Activated naive CD4-positive, alpha-beta T cell treated with anti-CD3 and anti-CD28 coated beads for 36 hours (primary cell): ENCODE measurements around the gene MOCOS. TPM values are rescaled to one million over a fixed set of nuclear protein-coding genes. Genes with fewer than 3 reads are reported as not detected.
A peak's percentile ranks its signal among the peaks of the same experiment; 100 is the strongest.

Experiments
- CTCF ChIA-PET: fragments of 350-600 bp; sonication (Branson Sonifier 250); formaldehyde crosslinking; loops from one replicate; lab custom pipeline; 2021; ENCODE audit warnings: antibody characterized with exemption; lab: Charles Lee
- DNase-seq: peaks from one replicate; pipeline ENCODE4 v3.0.0-alpha.2; 2020
- H3K27ac Mint-ChIP-seq: one replicate; pipeline ENCODE4 v1.8.0; 2021; ENCODE audit warnings: mild to moderate bottlenecking, mixed read lengths
- H3K27me3 Mint-ChIP-seq: one replicate; pipeline ENCODE4 v1.8.0; 2021; ENCODE audit warnings: low read depth, mixed read lengths
- H3K36me3 Mint-ChIP-seq: one replicate; pipeline ENCODE4 v1.8.0; 2021; ENCODE audit warnings: low read depth, mixed read lengths
- H3K4me1 Mint-ChIP-seq: one replicate; pipeline ENCODE4 v1.8.0; 2021; ENCODE audit warnings: low read depth, mixed read lengths
- H3K4me3 Mint-ChIP-seq: one replicate; pipeline ENCODE4 v1.8.0; 2021; ENCODE audit warnings: mild to moderate bottlenecking, moderate library complexity, mixed read lengths
- H3K9me3 Mint-ChIP-seq: one replicate; pipeline ENCODE4 v1.8.0; 2021; ENCODE audit warnings: mixed read lengths
- intact Hi-C: fragments of 100-400 bp; cut with micrococcal nuclease; formaldehyde crosslinking; loops from one replicate; pipeline ENCODE4 v1.15.1; 2023
- total RNA-seq, 2 experiments: library from RNA; stranded (reverse); gene quantifications; one replicate each; pipeline ENCODE4 v1.2.3, GENCODE V29; 2021

Gene MOCOS
- total RNA-seq, 2 experiments from 2014 or later: not detected

GRCh38 chr18:36283448-36283847 lies 96.2 kb downstream of the MOCOS start:
- Mint-ChIP-seq H3K36me3 (no peaks in the 10 kb centered on the region), H3K27ac (no peak overlapping the region), H3K9me3 (no peaks in the 10 kb centered on the region), H3K27me3 (peaks cover 15% of the 10 kb centered on the region), H3K4me1 (no peaks in the 10 kb centered on the region), H3K4me3 (no peak overlapping the region)
- DNase-seq: no peak
- CTCF ChIA-PET: interaction anchor here (1.2 to 6.7 kb wide), 8 partner anchors 9 to 527 kb away, joined by 3 to 60 read pairs (median 4); no protein-coding TSS in a partner anchor
- intact Hi-C loops: loop anchor here (5.0 kb wide), 2 partner anchors 96 to 876 kb away; partner anchors contain the start of gene MOCOS

GRCh38 chr18:36284268-36284667 lies 97.0 kb downstream of the MOCOS start:
- intact Hi-C loops: loop anchor here (1.0 to 5.0 kb wide), 6 partner anchors 97 to 877 kb away; partner anchors contain the start of genes ELP2, MOCOS and SLC39A6
- DNase-seq: no peak
- H3K36me3 Mint-ChIP-seq: no peaks in the 10 kb centered on the region
- no peak overlapping the region for H3K4me3 Mint-ChIP-seq
- H3K27ac Mint-ChIP-seq: no peak overlapping the region
- H3K27me3 Mint-ChIP-seq: peaks cover 14% of the 10 kb centered on the region
- no peaks in the 10 kb centered on the region for H3K9me3 Mint-ChIP-seq
- CTCF ChIA-PET: interaction anchor here (0.7 to 6.7 kb wide), 16 partner anchors 10 to 528 kb away, joined by 3 to 60 read pairs (median 3); no protein-coding TSS in a partner anchor
- no peaks in the 10 kb centered on the region for H3K4me1 Mint-ChIP-seq

- intact Hi-C loops: loop anchor here (1.0 to 5.0 kb wide), 6 partner anchors 97 to 877 kb away; partner anchors contain the start of genes ELP2, MOCOS and SLC39A6
- peak; percentile 55 for DNase-seq
- CTCF ChIA-PET: interaction anchor here (0.7 to 6.7 kb wide), 16 partner anchors 10 to 529 kb away, joined by 3 to 60 read pairs (median 3); no protein-coding TSS in a partner anchor
- no peak overlapping the region for H3K4me3 Mint-ChIP-seq
- peaks cover 14% of the 10 kb centered on the region for H3K27me3 Mint-ChIP-seq
- no peaks in the 10 kb centered on the region for H3K9me3 Mint-ChIP-seq
- H3K27ac Mint-ChIP-seq: no peak overlapping the region
- no peaks in the 10 kb centered on the region for H3K36me3 Mint-ChIP-seq
- H3K4me1 Mint-ChIP-seq: no peaks in the 10 kb centered on the region
Measured at GRCh38 chr18:36284671-36285295, 97.5 kb downstream of the MOCOS start.

- Mint-ChIP-seq H3K27me3 (peaks cover 12% of the 10 kb centered on the region), H3K9me3 (no peaks in the 10 kb centered on the region), H3K27ac (no peak overlapping the region), H3K4me3 (no peak overlapping the region), H3K4me1 (no peaks in the 10 kb centered on the region), H3K36me3 (no peaks in the 10 kb centered on the region)
- CTCF ChIA-PET: interaction anchor here (0.6 to 1.3 kb wide), 4 partner anchors 70 to 303 kb away, joined by 3 to 5 read pairs (median 4); no protein-coding TSS in a partner anchor
- intact Hi-C loops: no loop called here
- no peak for DNase-seq
Measured at GRCh38 chr18:36287653-36288052, 100.4 kb downstream of the MOCOS start.

GRCh38 chr18:36288689-36289088 lies 101.4 kb downstream of the MOCOS start:
- no peak for DNase-seq
- Mint-ChIP-seq H3K9me3 (no peaks in the 10 kb centered on the region), H3K36me3 (no peaks in the 10 kb centered on the region), H3K4me1 (no peaks in the 10 kb centered on the region), H3K27me3 (peaks cover 12% of the 10 kb centered on the region), H3K27ac (no peak overlapping the region), H3K4me3 (no peak overlapping the region)
- CTCF ChIA-PET: interaction anchor here (0.6 to 1.0 kb wide), 2 partner anchors 71 to 215 kb away, joined by 3 to 4 read pairs; no protein-coding TSS in a partner anchor
- intact Hi-C loops: no loop called here

- CTCF ChIA-PET: no interaction called here
- intact Hi-C loops: no loop called here
- no peak for DNase-seq
- peaks cover 9% of the 10 kb centered on the region for H3K27me3 Mint-ChIP-seq
- H3K4me3 Mint-ChIP-seq: no peak overlapping the region
- no peak overlapping the region for H3K27ac Mint-ChIP-seq
- H3K36me3 Mint-ChIP-seq: no peaks in the 10 kb centered on the region
- no peaks in the 10 kb centered on the region for H3K9me3 Mint-ChIP-seq
- H3K4me1 Mint-ChIP-seq: no peaks in the 10 kb centered on the region
Measured at GRCh38 chr18:36294031-36294430, 106.7 kb downstream of the MOCOS start.

- no peaks in the 10 kb centered on the region for H3K36me3 Mint-ChIP-seq
- H3K9me3 Mint-ChIP-seq: no peaks in the 10 kb centered on the region
- DNase-seq: no peak
- H3K4me1 Mint-ChIP-seq: no peaks in the 10 kb centered on the region
- intact Hi-C loops: loop anchor here (5.0 kb wide), 1 partner anchor 512 kb away; no protein-coding TSS in a partner anchor
- peaks cover 19% of the 10 kb centered on the region for H3K27me3 Mint-ChIP-seq
- H3K4me3 Mint-ChIP-seq: no peak overlapping the region
- CTCF ChIA-PET: interaction anchor here (0.6 to 1.4 kb wide), 2 partner anchors 10 to 1082 kb away, joined by 3 to 5 read pairs; no protein-coding TSS in a partner anchor
- H3K27ac Mint-ChIP-seq: no peak overlapping the region
Measured at GRCh38 chr18:36295214-36295613, 107.9 kb downstream of the MOCOS start.

GRCh38 chr18:36295880-36296301 lies 108.6 kb downstream of the MOCOS start:
- CTCF ChIA-PET: interaction anchor here (0.7 to 1.4 kb wide), 2 partner anchors 10 to 14 kb away, joined by 3 to 5 read pairs; no protein-coding TSS in a partner anchor
- peaks cover 21% of the 10 kb centered on the region for H3K27me3 Mint-ChIP-seq
- DNase-seq: no peak
- no peaks in the 10 kb centered on the region for H3K36me3 Mint-ChIP-seq
- no peak overlapping the region for H3K27ac Mint-ChIP-seq
- H3K9me3 Mint-ChIP-seq: no peaks in the 10 kb centered on the region
- H3K4me3 Mint-ChIP-seq: no peak overlapping the region
- H3K4me1 Mint-ChIP-seq: no peaks in the 10 kb centered on the region
- intact Hi-C loops: loop anchor here (1.0 to 5.0 kb wide), 2 partner anchors 276 to 511 kb away; no protein-coding TSS in a partner anchor

GRCh38 chr18:36296650-36297416 lies 109.5 kb downstream of the MOCOS start:
- Mint-ChIP-seq H3K36me3 (no peaks in the 10 kb centered on the region), H3K4me1 (no peaks in the 10 kb centered on the region), H3K4me3 (no peak overlapping the region), H3K9me3 (no peaks in the 10 kb centered on the region), H3K27ac (no peak overlapping the region), H3K27me3 (peaks cover 18% of the 10 kb centered on the region)
- intact Hi-C loops: loop anchor here (1.0 to 5.0 kb wide), 2 partner anchors 275 to 510 kb away; no protein-coding TSS in a partner anchor
- CTCF ChIA-PET: no interaction called here
- DNase-seq: peak; percentile 41

- intact Hi-C loops: loop anchor here (5.0 kb wide), 1 partner anchor 510 kb away; no protein-coding TSS in a partner anchor
- Mint-ChIP-seq H3K27ac (no peak within 1 kb of the TSS), H3K27me3 (peaks cover 21% of the 10 kb centered on the region)
Measured at GRCh38 chr18:36297417-36298125, 110.3 kb downstream of the MOCOS start, which contains the start of gene FHOD3. TSS of gene FHOD3 (plus strand) at chr18:36297713. CDS start at chr18:36297836, 123 bp downstream.

GRCh38 chr18:36298126-36298741 lies 110.9 kb downstream of the MOCOS start:
- Mint-ChIP-seq H3K27me3 (peaks cover 28% of the 10 kb centered on the region), H3K4me1 (no peaks in the 10 kb centered on the region), H3K9me3 (no peaks in the 10 kb centered on the region), H3K4me3 (no peak overlapping the region), H3K27ac (no peak overlapping the region), H3K36me3 (no peaks in the 10 kb centered on the region)
- CTCF ChIA-PET: no interaction called here
- DNase-seq: no peak
- intact Hi-C loops: loop anchor here (5.0 kb wide), 1 partner anchor 509 kb away; no protein-coding TSS in a partner anchor

More at GRCh38 chr18:36297417-36298125, 110.3 kb downstream of the MOCOS start, which contains the start of gene FHOD3:
- Mint-ChIP-seq H3K4me1 (no peaks in the 10 kb centered on the region), H3K36me3 (no peaks in the 10 kb centered on the region), H3K9me3 (no peaks in the 10 kb centered on the region), H3K4me3 (no peak within 1 kb of the TSS)
- CTCF ChIA-PET: no interaction called here
- DNase-seq: peak; percentile 8
